AG09319 (cell line): ENCODE results near the gene TMEM60.

Source experiments
- DNase-seq: peaks from one replicate; pipeline ENCODE4 v3.0.0-alpha.2; 2010; ENCODE audit warnings: low read depth; ENCODE audit errors: extremely low read depth
- CTCF ChIP-seq: IDR thresholded peaks from 2 replicates; pipeline ENCODE4 v1.5.1; 2011; ENCODE audit warnings: low read depth, mild to moderate bottlenecking, inconsistent platforms, low read length, moderate library complexity

The TMEM60 gene

GRCh38 chr7:77746164-77746823, 51.9 kb downstream of the TMEM60 start:
- no peak for TF ChIP-seq CTCF
- DNase-seq: no peak

DNA sequence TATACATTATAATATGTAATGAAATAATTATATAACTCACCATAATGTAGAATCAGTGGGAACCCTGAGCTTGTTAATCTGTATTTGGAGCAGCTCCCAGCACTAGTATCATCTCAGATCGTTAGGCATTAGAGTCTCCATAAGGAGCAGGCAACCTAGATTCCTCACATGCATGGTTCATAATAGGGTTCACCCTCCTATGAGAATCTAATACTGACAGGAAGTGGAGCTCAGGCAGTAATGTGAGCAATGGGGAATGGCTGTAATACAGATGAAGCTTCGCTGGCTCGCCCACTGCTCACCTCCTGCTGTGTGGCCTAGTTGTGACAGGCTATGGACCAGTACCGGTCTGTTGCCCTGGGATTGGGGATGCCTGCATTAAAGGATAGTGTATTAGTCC, 52.5 kb downstream of the TMEM60 start:
- no peak for TF ChIP-seq CTCF

More for the DNA sequence above, 52.5 kb downstream of the TMEM60 start:
- DNase-seq: no peak
